D341Med (cell line): ENCODE results near the gene ST6GALNAC6.

Source experiments
- DNase-seq: peaks from one replicate; pipeline ENCODE4 v3.0.0; 2012; ENCODE audit warnings: low spot score

The ST6GALNAC6 gene

GRCh38 chr9:127899128-127899943 is at the start of gene ST6GALNAC6:
Gene ST6GALNAC6 (minus strand): TSS chr9:127899603. CDS start chr9:127897981, 1,622 bp downstream.
- peak; percentile 97 for DNase-seq

- DNase-seq = no peak
Observed at GRCh38 chr9:127947841-127948710, 48.7 kb upstream of the ST6GALNAC6 start.

- DNase-seq = no peak
Observed at GRCh38 chr9:127946728-127947127, 47.3 kb upstream of the ST6GALNAC6 start.

- DNase-seq = no peak
Observed at GRCh38 chr9:127945942-127946341, 46.5 kb upstream of the ST6GALNAC6 start.

GRCh38 chr9:127945338-127945737 is 45.9 kb upstream of the ST6GALNAC6 start:
- DNase-seq = no peak

- DNase-seq = no peak
Observed at GRCh38 chr9:127944586-127945218, 45.3 kb upstream of the ST6GALNAC6 start.

- peak; percentile 93 for DNase-seq
Observed at GRCh38 chr9:127943731-127944144, 44.3 kb upstream of the ST6GALNAC6 start.

GRCh38 chr9:127943011-127943662 is 43.7 kb upstream of the ST6GALNAC6 start:
- no peak for DNase-seq

- peak; percentile 86 for DNase-seq
Observed at GRCh38 chr9:127942216-127943010, 43.0 kb upstream of the ST6GALNAC6 start.

GRCh38 chr9:127941961-127942215 is 42.5 kb upstream of the ST6GALNAC6 start:
- DNase-seq = no peak

- DNase-seq = no peak
Observed at GRCh38 chr9:127941062-127941960, 41.9 kb upstream of the ST6GALNAC6 start.

- no peak for DNase-seq
Observed at GRCh38 chr9:127940593-127940992, 41.2 kb upstream of the ST6GALNAC6 start.

GRCh38 chr9:127938298-127938690 is 38.9 kb upstream of the ST6GALNAC6 start:
- no peak for DNase-seq

- DNase-seq = peak; percentile 94
Observed at GRCh38 chr9:127937388-127938297, 38.2 kb upstream of the ST6GALNAC6 start, which contains the start of gene DPM2. Gene DPM2 (minus strand): TSS chr9:127937854. CDS start chr9:127937820, 34 bp downstream.

- no peak for DNase-seq
Observed at GRCh38 chr9:127937056-127937387, 37.6 kb upstream of the ST6GALNAC6 start.

GRCh38 chr9:127936347-127936852 is 37.0 kb upstream of the ST6GALNAC6 start:
- no peak for DNase-seq

GRCh38 chr9:127935765-127936221 is 36.4 kb upstream of the ST6GALNAC6 start:
- no peak for DNase-seq

- no peak for DNase-seq
Observed at GRCh38 chr9:127934986-127935385, 35.6 kb upstream of the ST6GALNAC6 start.

GRCh38 chr9:127934248-127934647 is 34.8 kb upstream of the ST6GALNAC6 start:
- no peak for DNase-seq
